WI38 (cell line): Measurements from ENCODE around the gene IGFBP2.

Source experiments
- H3K4me3 ChIP-seq: 2 replicates; pipeline ENCODE4 v1.5.1; 2011; ENCODE audit warnings: low read depth, mild to moderate bottlenecking, control low read depth, low read length
- CTCF ChIP-seq: IDR thresholded peaks from 2 replicates; pipeline ENCODE4 v1.5.1; 2012; ENCODE audit warnings: low read depth, mild to moderate bottlenecking, control low read depth, low read length

IGFBP2 gene

GRCh38 chr2:216689397-216689796 is 56.2 kb downstream of the IGFBP2 start:
- no peak for TF ChIP-seq CTCF

GRCh38 chr2:216690456-216690852 is 57.2 kb downstream of the IGFBP2 start:
- peak overlapping the region; percentile 34 for H3K4me3 ChIP-seq
- TF ChIP-seq CTCF, result no peak

More at GRCh38 chr2:216689397-216689796, 56.2 kb downstream of the IGFBP2 start:
- peak overlapping the region; percentile 9; the same call in 1 of the 2 replicates for H3K4me3 ChIP-seq

- TF ChIP-seq CTCF, result no peak
- H3K4me3 ChIP-seq, result peak overlapping the region; percentile 96
These were observed 57.9 kb downstream of the IGFBP2 start for GRCh38 chr2:216690853-216691741.

GRCh38 chr2:216692636-216693413 is 59.6 kb downstream of the IGFBP2 start:
- peak overlapping the region; percentile 96 for H3K4me3 ChIP-seq
- no peak for TF ChIP-seq CTCF

- TF ChIP-seq CTCF, result no peak
- peak overlapping the region; percentile 96 for H3K4me3 ChIP-seq
These were observed 60.3 kb downstream of the IGFBP2 start for GRCh38 chr2:216693414-216694080.

GRCh38 chr2:216694082-216694825 is 61.0 kb downstream of the IGFBP2 start:
- H3K4me3 ChIP-seq, result peak overlapping the region; percentile 96
- no peak for TF ChIP-seq CTCF
